RCC 7860 (cell line): ENCODE data around the gene LNPEP.

Experiments
- DNase-seq: peaks from one replicate; pipeline ENCODE4 v3.0.0-alpha.2; 2015; ENCODE audit warnings: low spot score
- FAIRE-seq: peaks from 2 replicates; lab custom pipeline; 2012; peaks lifted over from hg19 to GRCh38; lab: Jason Lieb, UNC

The LNPEP gene

DNA sequence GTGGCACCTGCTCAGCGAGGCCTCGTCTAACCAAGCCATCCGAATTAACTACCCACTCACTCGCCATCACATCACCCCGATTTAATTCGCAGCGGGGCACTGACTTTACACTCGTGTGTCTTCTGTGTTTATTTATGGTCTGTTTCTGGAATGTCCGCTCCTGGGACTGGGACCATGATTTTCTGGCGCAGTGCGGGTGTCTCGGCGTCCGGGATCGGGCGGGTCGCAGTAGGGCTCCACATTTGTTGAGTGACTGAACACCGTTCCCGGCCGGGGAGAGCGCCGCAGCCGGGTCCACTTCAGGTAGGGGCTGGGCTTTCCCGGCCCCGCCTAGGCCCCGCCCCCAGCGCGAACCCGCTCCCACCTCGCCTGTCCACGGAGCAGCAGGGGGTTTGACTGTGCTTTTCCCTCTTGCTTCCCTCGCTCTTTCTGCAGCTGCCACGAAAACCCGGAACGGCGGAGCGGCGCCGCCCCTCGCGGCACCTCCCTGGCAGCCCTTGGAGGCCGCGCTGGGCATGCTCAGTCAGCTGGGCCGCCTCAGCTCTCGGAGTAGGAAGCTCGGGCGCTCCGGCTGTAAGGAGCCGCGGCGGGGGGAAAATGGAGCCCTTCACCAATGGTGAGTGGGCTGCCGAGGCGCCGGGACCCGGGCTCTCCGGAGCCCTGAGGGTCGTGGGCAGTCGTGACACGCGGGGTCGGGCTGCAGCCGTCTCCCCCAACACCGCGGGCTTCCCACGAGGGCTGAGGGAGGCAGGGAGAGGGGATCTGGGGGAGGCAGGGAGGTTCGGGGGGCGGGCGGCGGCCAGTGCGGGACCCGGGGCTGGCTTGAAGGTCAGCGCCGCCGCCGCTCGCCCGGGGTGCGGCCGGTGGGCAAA is at the start of gene LNPEP:
Gene LNPEP (plus strand): TSS at position 522 of the 872 bp plus-strand sequence. CDS start 76 bp downstream, at position 598.
- FAIRE-seq (no peak), DNase-seq (peak; percentile 89)

DNA sequence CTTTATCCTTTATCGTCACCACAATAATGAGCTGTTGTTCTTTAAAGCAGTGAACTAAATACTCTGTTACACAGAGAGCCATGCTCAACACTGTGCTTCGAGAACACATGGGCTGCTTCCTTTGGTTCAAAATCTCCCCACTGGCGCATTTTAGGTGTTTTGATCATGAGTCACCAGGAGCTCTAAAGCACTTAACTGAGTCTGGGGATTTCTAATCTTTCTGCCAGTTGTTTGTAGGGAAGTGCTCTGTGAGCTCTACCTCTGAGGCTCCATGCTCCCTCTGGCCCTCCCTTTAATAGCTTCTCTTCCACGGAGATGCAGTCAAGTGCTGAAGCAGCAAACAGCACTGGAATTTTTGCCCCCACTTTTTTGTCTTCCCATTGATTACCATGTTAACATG is 42.5 kb upstream of the LNPEP start:
- peak; percentile 67 for DNase-seq
- peak; percentile 63 for FAIRE-seq

DNA sequence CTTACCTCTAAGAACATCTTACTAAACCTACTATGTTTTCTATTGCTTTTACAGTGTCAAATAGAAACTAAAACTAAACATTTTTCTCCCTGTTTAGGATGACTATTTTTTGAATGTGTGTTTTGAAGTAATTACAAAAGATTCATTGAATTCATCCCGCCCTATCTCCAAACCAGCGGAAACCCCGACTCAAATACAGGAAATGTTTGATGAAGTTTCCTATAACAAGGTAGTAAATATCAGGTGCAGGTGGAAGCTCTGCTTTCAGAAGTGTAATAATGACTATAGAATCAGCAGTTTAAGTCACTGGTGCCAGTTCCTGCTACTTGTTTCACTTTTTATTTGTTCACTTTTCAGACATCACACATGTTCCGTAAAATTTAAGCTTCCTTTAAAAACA is 39.6 kb upstream of the LNPEP start:
- FAIRE-seq: no peak
- DNase-seq: no peak

- no peak for DNase-seq
- FAIRE-seq: no peak
Measured at GRCh38 chr5:96896806-96897205, 39.1 kb upstream of the LNPEP start.

- FAIRE-seq (no peak), DNase-seq (no peak)
Measured at GRCh38 chr5:96901384-96901783, 34.5 kb upstream of the LNPEP start.

DNA sequence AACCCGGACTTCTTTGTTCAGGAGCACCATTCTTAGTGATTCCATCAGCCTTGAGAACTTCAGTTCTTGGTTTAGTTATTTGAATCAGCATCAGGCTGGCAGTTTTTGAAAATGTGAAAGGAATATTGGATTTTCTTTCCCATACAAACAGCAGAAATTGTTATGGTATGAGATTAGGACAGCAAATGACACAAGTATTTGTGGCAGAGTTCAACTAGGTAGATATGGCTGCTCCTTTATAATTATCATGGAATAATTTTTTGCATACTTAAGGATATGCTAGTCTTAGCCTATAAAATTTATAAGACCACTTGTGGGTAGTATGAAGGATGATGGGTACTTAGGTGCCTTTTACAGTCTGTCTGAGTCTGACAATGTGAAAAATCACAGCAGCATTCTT is 34.0 kb upstream of the LNPEP start:
- no peak for FAIRE-seq

DNA sequence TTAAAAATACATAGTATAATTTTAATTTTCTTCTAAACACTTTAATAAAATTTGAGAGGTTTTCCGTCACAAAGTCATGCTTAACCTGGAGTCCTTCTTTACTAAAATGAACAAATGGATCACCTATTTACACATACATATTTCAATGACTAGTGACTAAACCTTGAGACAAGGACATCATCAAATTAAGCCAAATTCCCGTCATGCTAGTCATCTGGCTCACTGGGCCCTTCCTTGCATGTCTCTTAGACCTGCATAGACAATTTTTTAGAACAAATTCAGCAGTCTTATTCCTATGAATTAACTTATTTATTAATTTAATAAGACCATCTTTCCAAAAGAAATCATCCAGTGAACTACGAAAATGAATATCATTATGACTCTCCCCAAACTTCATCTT is 33.0 kb upstream of the LNPEP start:
- FAIRE-seq: no peak

More for the DNA sequence above, 34.0 kb upstream of the LNPEP start:
- DNase-seq: no peak

GRCh38 chr5:96903300-96903699 is 32.6 kb upstream of the LNPEP start:
- FAIRE-seq (no peak), DNase-seq (no peak)

More for the DNA sequence above, 33.0 kb upstream of the LNPEP start:
- DNase-seq: no peak

- DNase-seq: no peak
- FAIRE-seq: no peak
Measured at GRCh38 chr5:96904054-96904931, 31.6 kb upstream of the LNPEP start.

DNA sequence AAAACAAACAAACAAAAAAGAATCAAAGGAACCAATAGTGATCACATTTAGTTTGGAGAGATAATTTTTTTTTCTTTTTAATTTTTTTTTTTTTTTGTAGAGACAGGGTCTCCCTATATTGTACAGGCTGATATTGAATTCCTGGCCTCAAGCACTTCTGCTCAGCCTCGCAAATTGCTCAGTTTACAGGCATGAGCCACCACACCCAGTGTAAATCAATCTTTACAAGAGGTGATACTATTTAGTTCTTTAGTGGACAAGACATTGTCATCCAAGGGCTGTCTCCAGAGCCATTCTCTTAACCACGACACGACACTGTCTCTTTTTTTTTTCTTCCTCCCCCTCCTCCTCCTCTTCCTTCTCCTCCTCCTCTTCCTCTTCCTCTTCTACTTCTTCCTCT is 30.0 kb upstream of the LNPEP start:
- FAIRE-seq (no peak), DNase-seq (no peak)

DNA sequence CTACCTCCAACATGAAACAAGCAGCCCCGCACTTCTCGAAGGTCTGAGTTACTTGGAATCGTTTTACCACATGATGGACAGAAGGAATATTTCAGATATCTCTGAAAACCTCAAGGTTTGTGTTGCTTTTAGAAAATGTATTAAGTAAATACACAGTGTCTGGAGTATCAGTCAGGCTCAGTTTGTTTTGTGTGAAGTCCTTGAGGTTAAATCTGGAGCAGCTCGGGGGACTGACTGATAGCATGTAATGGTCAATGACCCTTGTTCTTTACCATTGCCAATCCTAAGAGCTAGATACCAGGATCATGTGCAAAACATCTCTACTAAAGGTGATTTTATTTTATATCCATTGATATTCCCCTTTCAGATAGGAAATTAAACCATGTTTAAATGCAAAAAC is 26.9 kb upstream of the LNPEP start:
- no peak for FAIRE-seq
- no peak for DNase-seq

- no peak for FAIRE-seq
- no peak for DNase-seq
Measured at GRCh38 chr5:96909435-96909834, 26.4 kb upstream of the LNPEP start.

DNA sequence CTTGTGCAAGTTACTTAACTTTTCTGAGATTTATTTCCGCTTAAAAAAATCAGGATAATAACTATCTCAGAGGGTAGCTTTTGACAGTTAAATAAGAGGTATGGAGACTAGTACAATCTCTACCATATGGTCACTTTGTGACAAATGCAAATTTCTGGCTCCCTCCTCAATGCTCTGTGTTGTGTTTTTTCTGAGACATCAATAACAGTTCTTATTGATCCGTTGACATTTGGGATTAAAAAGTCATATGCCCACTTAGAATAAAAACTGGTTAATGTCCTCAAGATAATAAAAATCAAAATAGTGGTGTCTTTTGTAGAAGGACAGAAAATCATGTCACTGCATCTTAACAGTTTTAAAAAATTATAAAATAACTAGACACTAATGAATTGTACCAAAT is 24.7 kb upstream of the LNPEP start:
- DNase-seq (no peak), FAIRE-seq (no peak)

DNA sequence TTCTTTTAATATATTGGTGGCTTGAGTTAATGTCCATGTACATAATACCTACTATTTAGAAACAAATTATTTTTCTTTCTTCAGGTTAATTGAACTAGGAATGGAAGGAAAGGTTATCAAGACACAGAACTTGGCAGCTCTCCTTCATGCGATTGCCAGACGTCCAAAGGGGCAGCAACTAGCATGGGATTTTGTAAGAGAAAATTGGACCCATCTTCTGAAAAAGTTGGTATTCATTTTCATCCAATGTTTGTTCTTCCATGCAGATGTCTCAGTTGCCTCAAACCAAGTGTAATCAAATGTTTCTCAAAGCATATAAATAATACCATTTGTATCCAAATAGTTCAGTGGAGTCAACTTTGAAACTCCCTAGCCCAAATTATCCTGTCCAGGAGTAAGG is 22.6 kb upstream of the LNPEP start:
- DNase-seq (no peak), FAIRE-seq (no peak)

GRCh38 chr5:96919754-96920197 is 16.1 kb upstream of the LNPEP start:
- no peak for FAIRE-seq

GRCh38 chr5:96920744-96921355 is 15.0 kb upstream of the LNPEP start:
- FAIRE-seq: no peak
- DNase-seq: no peak

More at GRCh38 chr5:96919754-96920197, 16.1 kb upstream of the LNPEP start:
- DNase-seq: no peak

DNA sequence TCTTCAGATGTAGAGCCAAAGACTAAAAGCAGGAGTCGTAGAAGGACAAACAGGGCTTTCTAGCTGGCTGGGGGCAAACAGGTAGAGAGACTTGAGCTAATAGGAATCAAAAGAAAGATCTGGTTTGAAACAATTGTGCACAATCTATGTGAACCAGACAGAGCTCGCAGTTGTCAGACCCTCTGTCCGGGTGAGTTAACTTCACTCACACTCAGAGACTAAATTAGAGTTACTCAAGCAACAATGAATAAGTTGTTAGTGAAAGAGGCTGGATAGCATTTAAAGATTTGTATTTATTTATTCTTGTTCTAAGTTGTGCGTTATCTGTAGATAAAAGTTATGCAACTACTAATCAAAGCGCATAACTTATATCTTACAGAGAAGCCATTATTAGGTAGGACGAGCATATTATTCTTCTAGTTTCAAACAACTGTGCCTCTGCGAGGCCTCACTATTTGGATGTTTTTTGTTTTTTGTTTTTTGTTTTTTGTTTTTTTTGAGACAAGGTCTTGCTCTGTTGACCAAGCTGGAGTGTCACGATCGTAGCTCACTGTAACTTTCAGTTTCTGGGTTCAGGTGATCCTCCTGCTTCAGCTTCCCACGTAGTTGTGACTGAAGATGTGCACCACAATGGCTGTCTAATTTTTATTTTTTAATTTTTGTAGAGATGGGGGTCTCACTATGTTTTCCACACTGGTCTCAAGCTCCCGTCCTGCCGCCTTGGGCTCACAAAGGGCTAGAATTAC is 13.2 kb upstream of the LNPEP start:
- DNase-seq (no peak), FAIRE-seq (no peak)

DNA sequence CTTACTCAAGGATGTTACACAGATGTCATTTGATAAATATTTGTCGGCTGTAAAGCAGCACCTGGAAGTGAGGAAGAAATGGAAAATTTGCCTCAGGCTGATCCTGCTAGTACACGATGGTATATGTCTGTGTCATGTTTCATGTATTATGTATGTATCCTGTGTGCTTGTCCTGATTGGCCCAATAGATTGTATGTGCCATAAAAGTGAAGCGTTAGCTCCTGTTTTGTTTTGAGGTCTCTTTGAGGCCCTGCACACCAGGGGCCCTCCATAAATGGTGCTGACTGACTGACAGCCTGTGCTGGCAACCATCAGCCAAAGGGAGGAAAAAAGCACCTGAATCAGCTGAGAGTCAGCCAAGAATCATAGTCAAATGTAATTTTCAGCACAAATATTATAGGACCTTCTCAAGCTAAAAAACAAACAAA is 11.8 kb upstream of the LNPEP start:
- DNase-seq (no peak), FAIRE-seq (no peak)

DNA sequence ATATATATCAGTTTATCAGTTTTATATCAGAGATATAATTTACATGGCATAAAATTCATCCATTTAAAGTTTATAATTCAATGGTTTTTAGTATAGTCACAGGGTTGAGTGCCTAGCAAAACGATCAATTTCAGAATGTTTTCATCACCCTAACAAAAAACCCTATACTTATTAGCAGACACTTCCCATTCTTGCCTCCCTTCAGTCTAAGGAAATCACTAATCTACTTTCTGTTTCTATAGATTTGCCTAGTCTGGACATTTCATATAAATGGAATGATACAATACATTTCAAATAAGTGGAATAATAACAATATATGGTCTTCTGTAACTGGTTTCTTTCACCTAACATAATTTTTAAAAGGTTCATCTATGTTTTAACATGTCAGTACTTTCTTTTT is 9.6 kb upstream of the LNPEP start:
- FAIRE-seq: no peak
- no peak for DNase-seq

DNA sequence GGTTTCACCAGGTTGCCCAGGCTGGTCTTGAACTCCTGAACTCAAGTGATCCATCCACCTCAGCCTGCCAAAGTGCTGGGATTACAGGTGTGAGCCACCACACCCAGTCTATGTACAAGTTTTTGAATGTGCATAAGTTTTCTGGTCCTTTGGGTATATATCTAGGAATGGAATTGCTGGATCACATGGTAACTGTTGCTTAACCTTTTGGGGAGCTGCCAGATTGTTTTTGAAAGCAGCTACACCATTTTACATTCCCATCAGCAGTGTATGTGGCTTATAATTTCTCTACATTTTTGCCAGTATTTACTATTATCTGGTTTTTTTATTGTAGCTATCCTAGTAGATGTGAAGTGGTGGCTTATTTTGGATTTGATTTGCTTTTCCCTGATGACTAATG is 8.9 kb upstream of the LNPEP start:
- FAIRE-seq: no peak

More for the DNA sequence above, 8.9 kb upstream of the LNPEP start:
- no peak for DNase-seq
